RWPE1 (cell line): Measurements from ENCODE around the gene TXNRD1.

Source experiments
- CTCF ChIA-PET: fragments of 350-600 bp; sonication (Branson Sonifier 250); formaldehyde crosslinking; extraction: SDS; loops from one replicate; lab custom pipeline; 2021; lab: Yijun Ruan, JAX
- POLR2A ChIA-PET: fragments of 400-600 bp; formaldehyde crosslinking; extraction: SDS; loops from one replicate; lab custom pipeline; 2020; ENCODE audit warnings: antibody characterized with exemption; ENCODE audit not compliant: low non-redundant PET; lab: Yijun Ruan, JAX
- DNase-seq: peaks from one replicate; pipeline ENCODE4 v3.0.0; 2012; ENCODE audit warnings: low spot score
- H3K27ac ChIP-seq: fragments of 450-650 bp; 2 replicates; pipeline ENCODE4 v1.5.1; 2017
- CTCF ChIP-seq: fragments of 450-650 bp; conservative IDR thresholded peaks from 2 replicates; pipeline ENCODE4 v1.5.1; 2017; ENCODE audit warnings: low read depth, mild to moderate bottlenecking

The TXNRD1 gene

GRCh38 chr12:104272938-104273337, 57.4 kb downstream of the TXNRD1 start:
- no peak for DNase-seq
- POLR2A ChIA-PET, result no interaction called here
- CTCF ChIA-PET, result no interaction called here
- no peak for TF ChIP-seq CTCF
- H3K27ac ChIP-seq, result no peak overlapping the region

- CTCF ChIA-PET, result no interaction called here
- H3K27ac ChIP-seq, result no peak overlapping the region
- POLR2A ChIA-PET, result no interaction called here
Observed at GRCh38 chr12:104273503-104273902, 57.9 kb downstream of the TXNRD1 start.

GRCh38 chr12:104274811-104275210, 59.2 kb downstream of the TXNRD1 start:
- TF ChIP-seq CTCF, result no peak
- CTCF ChIA-PET, result no interaction called here
- POLR2A ChIA-PET, result no interaction called here
- no peak for DNase-seq
- no peak overlapping the region for H3K27ac ChIP-seq

More at GRCh38 chr12:104273503-104273902, 57.9 kb downstream of the TXNRD1 start:
- no peak for DNase-seq
- no peak for TF ChIP-seq CTCF

- CTCF ChIA-PET, result interaction anchor here (0.6 to 0.9 kb wide), 4 partner anchors 10 to 65 kb away, joined by 3 read pairs; no protein-coding TSS in a partner anchor
- no peak overlapping the region for H3K27ac ChIP-seq
- TF ChIP-seq CTCF, result no peak
- DNase-seq, result no peak
- POLR2A ChIA-PET, result no interaction called here
Observed at GRCh38 chr12:104275689-104276088, 60.1 kb downstream of the TXNRD1 start.

GRCh38 chr12:104276273-104277131, 60.9 kb downstream of the TXNRD1 start:
- CTCF ChIA-PET, result interaction anchor here (0.6 to 0.9 kb wide), 4 partner anchors 10 to 62 kb away, joined by 3 to 13 read pairs (median 4); no protein-coding TSS in a partner anchor
- no peak for DNase-seq
- POLR2A ChIA-PET, result no interaction called here
- H3K27ac ChIP-seq, result no peak overlapping the region
- TF ChIP-seq CTCF, result no peak

GRCh38 chr12:104279164-104279563, 63.6 kb downstream of the TXNRD1 start:
- H3K27ac ChIP-seq, result no peak overlapping the region
- POLR2A ChIA-PET, result no interaction called here
- DNase-seq, result no peak
- CTCF ChIA-PET, result no interaction called here
- TF ChIP-seq CTCF, result no peak
